CD4-positive, alpha-beta T cell treated with Interleukin-6 for 4 hours (primary cell): ENCODE data around the gene NHS.

Experiments used
- DNase-seq: peaks from one replicate; pipeline ENCODE4 v3.0.0-alpha.2; 2020; ENCODE audit warnings: mixed read lengths

Gene NHS

GRCh38 chrX:17594693-17595092 lies 219.7 kb downstream of the NHS start:
- DNase-seq, result no peak

- DNase-seq, result no peak
Observed at GRCh38 chrX:17595456-17596035, 220.5 kb downstream of the NHS start.

GRCh38 chrX:17596061-17596460 lies 221.1 kb downstream of the NHS start:
- no peak for DNase-seq

GRCh38 chrX:17596546-17597205 lies 221.7 kb downstream of the NHS start:
- DNase-seq, result no peak

- no peak for DNase-seq
Observed at GRCh38 chrX:17597327-17597726, 222.3 kb downstream of the NHS start.

GRCh38 chrX:17597836-17598439 lies 222.9 kb downstream of the NHS start:
- DNase-seq, result no peak

GRCh38 chrX:17601441-17602200 lies 226.6 kb downstream of the NHS start:
- DNase-seq, result no peak

- no peak for DNase-seq
Observed at GRCh38 chrX:17602245-17602644, 227.2 kb downstream of the NHS start.

- no peak for DNase-seq
Observed at GRCh38 chrX:17603196-17603595, 228.2 kb downstream of the NHS start.

- DNase-seq, result no peak
Observed at GRCh38 chrX:17605676-17606075, 230.7 kb downstream of the NHS start.

GRCh38 chrX:17606231-17606630 lies 231.2 kb downstream of the NHS start:
- DNase-seq, result no peak

GRCh38 chrX:17608888-17609287 lies 233.9 kb downstream of the NHS start:
- DNase-seq, result no peak

- no peak for DNase-seq
Observed at GRCh38 chrX:17610788-17611187, 235.8 kb downstream of the NHS start.

- no peak for DNase-seq
Observed at GRCh38 chrX:17613979-17614588, 239.1 kb downstream of the NHS start.

GRCh38 chrX:17616936-17617335 lies 241.9 kb downstream of the NHS start:
- no peak for DNase-seq

GRCh38 chrX:17617806-17618205 lies 242.8 kb downstream of the NHS start:
- DNase-seq, result no peak

GRCh38 chrX:17621566-17622270 lies 246.7 kb downstream of the NHS start:
- no peak for DNase-seq

- DNase-seq, result no peak
Observed at GRCh38 chrX:17622331-17622730, 247.3 kb downstream of the NHS start.

- no peak for DNase-seq
Observed at GRCh38 chrX:17623750-17624149, 248.8 kb downstream of the NHS start.

GRCh38 chrX:17627026-17627425 lies 252.0 kb downstream of the NHS start:
- no peak for DNase-seq

GRCh38 chrX:17628976-17629375 lies 254.0 kb downstream of the NHS start:
- no peak for DNase-seq

- no peak for DNase-seq
Observed at GRCh38 chrX:17629519-17629918, 254.5 kb downstream of the NHS start.

GRCh38 chrX:17631647-17632046 lies 256.6 kb downstream of the NHS start:
- DNase-seq, result no peak
